Neutrophil (primary cell): Measurements from ENCODE around the gene FBXL20.
A peak's percentile ranks its signal among the peaks of the same experiment; 100 is the strongest.
"Not testable (repeated sequence)": the region's sequence is repeated elsewhere in the genome, so short reads cannot be mapped to it uniquely, and the experiment has no call there.

Source experiments
- H3K27ac ChIP-seq: fragments of 200-600 bp; sonication (generic); 2 replicates; pipeline ENCODE4 v1.5.1; 2016; ENCODE audit warnings: mild to moderate bottlenecking, moderate library complexity
- H3K27me3 ChIP-seq: fragments of 200-600 bp; sonication (generic); 2 replicates; pipeline ENCODE4 v1.6.0; 2016; ENCODE audit warnings: mild to moderate bottlenecking
- H3K36me3 ChIP-seq: fragments of 200-600 bp; sonication (generic); 2 replicates; pipeline ENCODE4 v1.5.1; 2017
- H3K4me1 ChIP-seq, 2 experiments: fragments of 200-600 bp in 1 of 2; sonication (generic) in 1 of 2; 1 replicate in 1 of 2; 2 replicates in 1 of 2; pipeline versions ENCODE4 v1.5.1 to v1.6.1; 2013 to 2016; ENCODE audit warnings: low read depth in 1 of 2, low read length in 1 of 2, mild to moderate bottlenecking in 1 of 2, moderate library complexity in 1 of 2; ENCODE audit not compliant: control insufficient read depth in 1 of 2, insufficient read depth in 1 of 2
- H3K4me3 ChIP-seq, 2 experiments: fragments of 200-600 bp in 1 of 2; sonication (generic) in 1 of 2; 1 replicate in 1 of 2; 2 replicates in 1 of 2; pipeline ENCODE4 v1.5.1; 2013 to 2016; ENCODE audit warnings: low read depth in 1 of 2, low read length in 1 of 2, mild to moderate bottlenecking in 1 of 2, moderate library complexity in 1 of 2
- H3K9me3 ChIP-seq: fragments of 200-600 bp; sonication (generic); 2 replicates; pipeline ENCODE4 v1.5.1; 2016
- TF ChIP-seq, protein P1 (sequence below): fragments of 200-600 bp; sonication (generic); IDR thresholded peaks from 2 replicates; pipeline ENCODE4 v1.5.1; 2016; ENCODE audit warnings: antibody characterized with exemption

FBXL20 gene, protein sequence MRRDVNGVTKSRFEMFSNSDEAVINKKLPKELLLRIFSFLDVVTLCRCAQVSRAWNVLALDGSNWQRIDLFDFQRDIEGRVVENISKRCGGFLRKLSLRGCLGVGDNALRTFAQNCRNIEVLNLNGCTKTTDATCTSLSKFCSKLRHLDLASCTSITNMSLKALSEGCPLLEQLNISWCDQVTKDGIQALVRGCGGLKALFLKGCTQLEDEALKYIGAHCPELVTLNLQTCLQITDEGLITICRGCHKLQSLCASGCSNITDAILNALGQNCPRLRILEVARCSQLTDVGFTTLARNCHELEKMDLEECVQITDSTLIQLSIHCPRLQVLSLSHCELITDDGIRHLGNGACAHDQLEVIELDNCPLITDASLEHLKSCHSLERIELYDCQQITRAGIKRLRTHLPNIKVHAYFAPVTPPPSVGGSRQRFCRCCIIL

DNA sequence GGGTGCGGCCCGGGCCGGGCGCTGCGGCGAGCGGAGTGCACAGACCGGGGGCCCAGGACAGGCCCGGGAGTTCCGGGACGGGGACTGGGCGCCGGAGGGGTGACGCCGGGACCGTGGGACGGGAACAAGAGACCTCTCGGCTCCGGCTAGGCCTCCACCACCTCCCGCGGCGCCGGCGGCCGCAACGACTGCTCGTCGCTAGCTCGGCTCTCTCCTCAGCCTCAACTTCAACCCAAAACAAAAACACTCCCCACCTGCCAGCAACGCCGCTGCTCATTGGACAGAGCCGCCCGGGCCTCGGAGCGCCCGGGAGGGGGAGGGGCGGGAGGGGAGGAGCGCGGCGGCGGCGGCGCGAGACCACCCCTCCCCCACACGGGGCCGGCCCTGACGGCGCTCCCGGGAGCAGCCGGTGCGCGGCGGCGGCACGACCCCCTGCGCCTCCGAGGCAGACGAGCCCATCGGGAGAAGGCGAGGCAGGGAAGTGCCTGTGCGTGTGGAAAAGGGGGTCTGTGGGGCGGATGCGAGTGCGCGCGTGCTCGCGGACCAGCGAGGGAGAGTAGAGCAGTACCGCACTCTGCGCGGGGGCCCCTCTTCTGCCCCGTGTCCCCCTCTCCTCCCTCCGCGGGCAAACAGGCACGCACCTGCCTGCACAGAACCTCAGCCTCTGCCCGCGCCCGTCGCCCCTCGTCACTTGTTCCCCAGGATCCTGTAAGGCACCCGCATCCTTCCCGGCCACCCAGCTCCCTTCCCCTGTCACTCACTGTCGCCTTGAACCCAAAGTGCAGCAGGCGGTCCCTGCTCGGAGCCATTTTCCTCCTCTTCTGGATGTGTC lies at the start of gene FBXL20:
TSS of gene FBXL20 (minus strand) at position 215 of the 832 bp plus-strand sequence. CDS start 224 bp downstream, outside the sequence.
- TF ChIP-seq, protein P1, sequence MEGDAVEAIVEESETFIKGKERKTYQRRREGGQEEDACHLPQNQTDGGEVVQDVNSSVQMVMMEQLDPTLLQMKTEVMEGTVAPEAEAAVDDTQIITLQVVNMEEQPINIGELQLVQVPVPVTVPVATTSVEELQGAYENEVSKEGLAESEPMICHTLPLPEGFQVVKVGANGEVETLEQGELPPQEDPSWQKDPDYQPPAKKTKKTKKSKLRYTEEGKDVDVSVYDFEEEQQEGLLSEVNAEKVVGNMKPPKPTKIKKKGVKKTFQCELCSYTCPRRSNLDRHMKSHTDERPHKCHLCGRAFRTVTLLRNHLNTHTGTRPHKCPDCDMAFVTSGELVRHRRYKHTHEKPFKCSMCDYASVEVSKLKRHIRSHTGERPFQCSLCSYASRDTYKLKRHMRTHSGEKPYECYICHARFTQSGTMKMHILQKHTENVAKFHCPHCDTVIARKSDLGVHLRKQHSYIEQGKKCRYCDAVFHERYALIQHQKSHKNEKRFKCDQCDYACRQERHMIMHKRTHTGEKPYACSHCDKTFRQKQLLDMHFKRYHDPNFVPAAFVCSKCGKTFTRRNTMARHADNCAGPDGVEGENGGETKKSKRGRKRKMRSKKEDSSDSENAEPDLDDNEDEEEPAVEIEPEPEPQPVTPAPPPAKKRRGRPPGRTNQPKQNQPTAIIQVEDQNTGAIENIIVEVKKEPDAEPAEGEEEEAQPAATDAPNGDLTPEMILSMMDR = peak; percentile 47
- Histone ChIP-seq H3K4me3 (peak within 1 kb of the TSS; percentile 96), H3K27me3 (no peaks in the 10 kb centered on the region), H3K36me3 (no peaks in the 10 kb centered on the region), H3K27ac (peak within 1 kb of the TSS; percentile 86), H3K9me3 (no peaks in the 10 kb centered on the region), H3K4me1 (peaks cover 16 to 18% of the 10 kb centered on the region in 2 experiments)

DNA sequence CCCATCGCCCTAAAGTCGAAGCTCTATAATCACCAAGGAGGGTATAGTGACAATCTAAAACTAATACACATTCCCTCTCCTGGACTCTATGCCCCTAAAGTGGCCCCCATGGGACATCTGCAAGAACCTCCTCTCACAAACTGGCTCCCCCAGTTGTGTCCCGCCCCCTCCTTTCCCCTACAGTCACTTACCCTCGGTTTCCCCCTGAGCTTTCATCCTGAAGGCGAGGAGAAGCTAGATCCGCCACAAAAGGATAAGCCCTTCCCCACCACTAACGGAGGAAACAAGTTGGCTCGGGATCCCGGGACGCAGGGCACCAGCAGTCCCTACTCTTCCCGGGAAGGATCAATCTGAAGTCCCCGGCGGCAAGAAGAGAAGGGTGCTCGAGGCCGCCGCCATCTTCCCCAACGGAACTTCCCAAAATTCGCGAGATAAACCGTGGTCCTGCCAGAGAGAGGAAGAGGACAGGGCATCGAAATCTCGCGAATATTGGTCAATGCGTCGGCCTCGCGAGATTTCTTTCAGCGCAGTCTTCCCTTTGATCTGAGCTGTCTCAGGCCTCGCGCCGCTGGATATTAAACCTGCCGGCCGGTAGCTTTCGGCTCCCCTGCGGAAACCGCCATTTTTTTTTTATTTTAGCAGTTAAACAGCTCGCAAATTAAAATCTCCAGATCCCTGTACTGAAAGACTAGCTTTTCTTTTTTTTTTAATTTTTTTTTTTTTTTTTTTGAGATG lies 49.6 kb upstream of the FBXL20 start, which contains the start of gene MED1:
TSS of gene MED1 (minus strand) at position 417 of the 735 bp plus-strand sequence. CDS start at position 216, 201 bp downstream.
- Histone ChIP-seq H3K27ac (peak within 1 kb of the TSS; percentile 81), H3K4me3 (peak within 1 kb of the TSS; percentile 88 to 89), H3K36me3 (peaks cover 12% of the 10 kb centered on the region), H3K9me3 (no peaks in the 10 kb centered on the region), H3K27me3 (no peaks in the 10 kb centered on the region), H3K4me1 (peaks cover 11 to 16% of the 10 kb centered on the region in 2 experiments)
- TF ChIP-seq, protein P1 = peak; percentile 30

DNA sequence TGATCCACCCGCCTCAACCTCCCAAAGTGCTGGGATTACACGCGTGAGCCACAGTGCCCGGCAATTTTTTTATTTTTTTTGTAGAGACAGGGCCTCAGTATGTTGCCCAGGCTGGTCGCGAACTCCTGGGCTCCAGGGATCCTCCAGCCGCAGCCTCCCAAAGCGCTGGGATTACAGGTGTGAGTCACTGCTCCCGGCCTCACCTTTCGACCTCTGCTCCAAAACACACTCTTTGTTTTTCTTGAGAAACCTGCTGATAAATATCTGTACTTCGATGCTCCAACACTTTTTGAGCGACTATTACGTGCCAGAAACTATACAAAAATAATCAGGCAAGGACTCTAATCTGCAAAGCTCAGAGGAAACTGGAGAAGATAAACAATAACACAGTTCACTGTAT lies 48.6 kb upstream of the FBXL20 start:
- no peaks in the 10 kb centered on the region for H3K9me3 ChIP-seq
- H3K4me1 ChIP-seq = peaks cover 11 to 16% of the 10 kb centered on the region in 2 experiments
- H3K4me3 ChIP-seq = peak overlapping the region in 1 of 2 experiments; percentile 88
- H3K27me3 ChIP-seq = no peaks in the 10 kb centered on the region
- TF ChIP-seq, protein P1 = no peak
- H3K36me3 ChIP-seq = peaks cover 22% of the 10 kb centered on the region
- no peak overlapping the region for H3K27ac ChIP-seq

DNA sequence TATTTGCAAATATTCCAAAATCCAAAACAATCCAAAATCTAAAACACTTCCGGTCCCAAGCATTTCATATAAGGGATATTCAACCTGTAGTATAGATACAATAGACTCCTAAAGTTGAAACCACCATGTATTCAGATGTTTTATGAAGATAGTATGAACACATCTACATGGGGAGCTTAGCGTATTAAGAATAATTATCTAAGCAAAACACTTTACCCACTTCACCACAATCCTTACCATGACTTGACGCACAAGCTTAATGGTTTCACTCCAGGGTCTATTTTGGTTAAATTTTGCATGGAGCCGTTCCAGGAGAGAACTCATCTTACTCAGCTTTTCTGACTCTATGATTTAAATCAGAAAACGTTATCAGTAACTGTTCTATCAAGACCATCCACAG lies 46.1 kb upstream of the FBXL20 start:
- H3K36me3 ChIP-seq = peaks cover 44% of the 10 kb centered on the region
- TF ChIP-seq, protein P1 = no peak
- no peak overlapping the region for H3K4me3 ChIP-seq
- no peaks in the 10 kb centered on the region for H3K27me3 ChIP-seq
- peaks cover 11 to 16% of the 10 kb centered on the region in 2 experiments for H3K4me1 ChIP-seq
- no peaks in the 10 kb centered on the region for H3K9me3 ChIP-seq
- H3K27ac ChIP-seq = no peak overlapping the region

DNA sequence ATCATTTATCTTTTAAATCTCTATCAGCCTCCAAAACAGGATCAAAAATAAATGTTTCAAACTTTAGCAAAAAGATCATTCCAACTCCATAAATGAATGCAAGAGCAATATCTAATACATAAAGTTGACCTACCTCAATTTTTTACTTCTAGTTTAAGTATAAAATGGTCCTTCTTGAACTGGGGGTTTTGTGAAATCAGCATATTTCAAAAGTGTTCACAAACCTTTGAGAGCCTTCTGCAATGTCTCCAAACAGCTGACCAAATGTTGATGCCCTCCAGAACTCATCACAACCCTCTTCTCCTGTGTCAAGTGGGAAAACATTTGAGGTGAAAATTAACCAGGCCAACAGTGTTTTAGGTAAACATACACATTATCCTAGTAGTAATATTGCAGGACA lies 41.9 kb upstream of the FBXL20 start:
- Histone ChIP-seq H3K4me3 (no peak overlapping the region), H3K36me3 (peaks cover 82% of the 10 kb centered on the region), H3K4me1 (no peaks in the 10 kb centered on the region), H3K9me3 (no peaks in the 10 kb centered on the region), H3K27ac (no peak overlapping the region), H3K27me3 (no peaks in the 10 kb centered on the region)
- TF ChIP-seq, protein P1 = no peak

DNA sequence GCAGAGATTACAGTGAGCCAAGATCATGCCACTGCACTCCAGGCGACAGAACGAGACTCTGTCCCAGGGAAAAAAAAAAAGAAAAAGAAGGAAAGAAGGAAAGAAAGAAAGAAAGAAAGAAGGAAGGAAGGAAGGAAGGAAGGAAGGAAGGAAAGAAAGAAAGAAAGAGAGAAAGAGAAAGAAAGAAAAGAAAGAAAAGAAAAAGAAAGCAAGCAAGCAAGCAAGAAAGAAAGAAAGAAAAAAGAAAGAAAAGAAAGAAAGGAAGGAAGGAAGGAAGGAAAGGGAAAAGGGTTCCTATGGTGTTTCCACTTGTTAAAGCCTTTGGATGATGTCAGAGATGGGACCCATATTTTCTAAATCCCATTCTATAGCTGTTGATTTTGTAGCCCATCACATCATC lies 38.4 kb upstream of the FBXL20 start:
- peaks cover 87% of the 10 kb centered on the region for H3K36me3 ChIP-seq
- H3K27me3 ChIP-seq, H3K4me1 ChIP-seq, H3K27ac ChIP-seq, H3K4me3 ChIP-seq, H3K9me3 ChIP-seq: not testable (repeated sequence)
